Smooth muscle cell (in vitro differentiated cells): Measurements from ENCODE around the gene TEN1. TPM values are rescaled to one million over a fixed set of nuclear protein-coding genes. Genes with fewer than 3 reads are reported as not detected.

ENCODE experiments used
- DNase-seq: peaks from one replicate; lab custom pipeline; 2025; ENCODE audit not compliant: unreplicated experiment; lab: John Stamatoyannopoulos, UW
- H2AFZ ChIP-seq: fragments of 200-600 bp; sonication (generic); 2 replicates; pipeline ENCODE4 v1.6.0; 2016; ENCODE audit warnings: antibody characterized with exemption, low read depth, mild to moderate bottlenecking
- H3F3A ChIP-seq: fragments of 200-600 bp; sonication (generic); 2 replicates; pipeline ENCODE4 v1.6.0; 2017; ENCODE audit warnings: antibody characterized with exemption, low read depth
- H3K27ac ChIP-seq: fragments of 200-600 bp; sonication (generic); 2 replicates; pipeline ENCODE4 v1.5.1; 2016; ENCODE audit warnings: low read depth, mild to moderate bottlenecking
- H3K27me3 ChIP-seq: fragments of 200-600 bp; sonication (generic); 2 replicates; pipeline ENCODE4 v1.6.1; 2016; ENCODE audit warnings: low read depth, mild to moderate bottlenecking
- H3K36me3 ChIP-seq: fragments of 200-600 bp; sonication (generic); 2 replicates; pipeline ENCODE4 v1.5.1; 2016; ENCODE audit warnings: low read depth
- H3K4me1 ChIP-seq: fragments of 200-600 bp; sonication (generic); 2 replicates; pipeline ENCODE4 v1.5.1; 2016; ENCODE audit warnings: low read depth
- H3K4me2 ChIP-seq: fragments of 200-600 bp; sonication (generic); 2 replicates; pipeline ENCODE4 v1.6.0; 2016; ENCODE audit warnings: mild to moderate bottlenecking
- H3K4me3 ChIP-seq: fragments of 200-600 bp; sonication (generic); 2 replicates; pipeline ENCODE4 v1.5.1; 2016; ENCODE audit warnings: mild to moderate bottlenecking
- H3K79me2 ChIP-seq: fragments of 200-600 bp; sonication (generic); 2 replicates; pipeline ENCODE4 v1.6.0; 2016; ENCODE audit warnings: low read depth, mild to moderate bottlenecking
- H3K9ac ChIP-seq: fragments of 200-600 bp; sonication (generic); 2 replicates; pipeline ENCODE4 v1.6.0; 2016; ENCODE audit warnings: low read depth
- H3K9me3 ChIP-seq: fragments of 200-600 bp; sonication (generic); replicated peaks from 2 replicates; pipeline ENCODE4 v1.5.1; 2016; ENCODE audit warnings: low read depth
- H4K20me1 ChIP-seq: fragments of 200-600 bp; sonication (generic); 2 replicates; pipeline ENCODE4 v1.6.0; 2016; ENCODE audit warnings: low read depth
- CTCF ChIP-seq: fragments of 200-600 bp; sonication (generic); IDR thresholded peaks from 2 replicates; pipeline ENCODE4 v1.5.1; 2017; ENCODE audit warnings: borderline replicate concordance, mild to moderate bottlenecking, antibody characterized with exemption; ENCODE audit not compliant: insufficient read depth, poor library complexity, severe bottlenecking
- WGBS: methylation state at CpG from one replicate; pipeline ENCODE4 v1.1.7; 2016; ENCODE audit warnings: low lambda C conversion rate; 5-methylcytosine and 5-hydroxymethylcytosine counted together
- polyA plus RNA-seq: library from polyadenylated mRNA; unstranded; fragments of >200 nt; fragmentation: Nextera tagmentation; extraction: Ambion mirVana; gene quantifications from 2 replicates; pipeline ENCODE4 v1.2.1, GENCODE V29; 2016
- total RNA-seq: library from RNA; depleted of rRNA; stranded (reverse); fragments of >200 nt; gene quantifications from 2 replicates; pipeline ENCODE4 v1.2.3, GENCODE V29; 2014

The TEN1 gene, protein sequence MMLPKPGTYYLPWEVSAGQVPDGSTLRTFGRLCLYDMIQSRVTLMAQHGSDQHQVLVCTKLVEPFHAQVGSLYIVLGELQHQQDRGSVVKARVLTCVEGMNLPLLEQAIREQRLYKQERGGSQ
- total RNA-seq (4.2 and 15.5 TPM in 2 replicates), polyA plus RNA-seq (19.2 and 25.6 TPM in 2 replicates)

DNA sequence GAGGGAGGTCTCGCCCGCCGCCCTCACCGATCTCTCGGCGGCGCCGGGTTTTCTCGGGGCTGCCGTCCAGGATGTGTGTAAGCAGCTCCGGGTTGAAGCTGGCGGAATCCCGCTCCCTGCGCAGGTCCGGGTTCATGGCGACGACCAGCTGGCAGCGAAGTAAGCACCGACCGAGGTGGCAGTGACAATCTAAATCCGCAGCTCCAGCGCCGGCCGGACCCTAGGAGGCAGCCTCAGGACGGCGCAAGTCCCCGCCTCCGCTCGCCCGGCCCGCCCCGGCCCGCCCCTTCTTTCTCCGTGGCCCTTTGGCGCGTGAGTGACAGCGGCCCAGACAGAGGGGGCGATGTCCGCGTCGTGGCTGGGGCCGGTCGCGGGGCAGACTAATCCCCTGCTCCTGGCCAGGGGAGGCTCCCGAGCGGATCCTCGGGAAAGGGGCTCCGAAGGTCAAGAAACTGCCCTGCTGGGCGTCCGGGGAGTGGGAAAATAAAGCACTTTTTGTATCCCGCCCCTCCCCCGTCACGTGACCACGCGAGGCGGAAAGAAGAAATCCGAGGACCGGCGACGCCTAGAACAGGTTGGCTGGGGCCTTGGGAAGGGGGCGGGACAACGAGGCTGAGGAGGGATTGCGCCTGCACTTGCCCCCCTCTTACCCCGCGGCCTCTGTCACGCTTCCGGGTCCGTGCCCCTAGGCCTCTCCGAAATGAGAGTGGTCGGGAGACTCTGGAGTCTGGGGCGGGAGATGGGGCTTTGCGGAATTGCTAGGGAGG, at the start of gene TEN1, which contains the start of gene ACOX1:
Gene TEN1, plus strand, starts transcription at position 303 of the 767 bp plus-strand sequence. CDS start 6,953 bp downstream, outside the sequence.
Gene ACOX1, minus strand, starts transcription at position 229 of the 767 bp plus-strand sequence. Its CDS starts 93 bp downstream, at position 136.
- peak within 1 kb of the TSS; percentile 99 for H3K9ac ChIP-seq
- H3K4me3 ChIP-seq: peak within 1 kb of the TSS; percentile 74
- H3K27ac ChIP-seq: peak within 1 kb of the TSS; percentile 100
- no peaks in the 10 kb centered on the region for H3K9me3 ChIP-seq
- DNase-seq: peak; percentile 99
- H2AFZ ChIP-seq: no peak within 1 kb of the TSS
- no peaks in the 10 kb centered on the region for H3K27me3 ChIP-seq
- H3K4me2 ChIP-seq: peak within 1 kb of the TSS; percentile 85
- peaks cover 32% of the 10 kb centered on the region for H4K20me1 ChIP-seq
- peaks cover 42% of the 10 kb centered on the region for H3K79me2 ChIP-seq
- peaks cover 15% of the 10 kb centered on the region for H3K4me1 ChIP-seq
- no peaks in the 10 kb centered on the region for H3K36me3 ChIP-seq
- peak; percentile 11 for TF ChIP-seq CTCF
- under 1% methylated on average over 60 of the region's 72 CpGs for WGBS
- peaks cover 25% of the 10 kb centered on the region for H3F3A ChIP-seq

DNA sequence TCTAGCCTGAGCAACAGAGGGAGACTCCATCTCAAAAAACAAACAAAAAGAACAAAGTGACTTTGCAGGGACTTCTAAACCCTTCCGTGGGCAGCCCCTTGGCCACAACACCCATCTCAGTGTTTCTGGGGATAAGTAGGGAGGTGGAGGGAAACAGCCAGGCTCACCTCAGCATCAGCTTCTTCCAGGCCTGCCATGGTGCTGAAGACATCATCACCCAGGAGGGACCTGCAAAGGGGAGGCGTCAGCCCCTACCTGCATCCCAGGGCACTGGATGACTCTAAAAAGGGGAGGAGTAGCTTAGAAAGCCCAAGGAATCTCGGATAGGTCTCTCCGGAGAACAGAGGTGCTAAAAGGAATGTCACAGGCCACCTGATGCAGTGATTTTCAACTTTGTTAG, 48.0 kb upstream of the TEN1 start:
- Histone ChIP-seq H3K36me3 (no peaks in the 10 kb centered on the region), H3K9ac (no peak overlapping the region), H4K20me1 (no peaks in the 10 kb centered on the region), H2AFZ (no peak overlapping the region), H3K4me2 (no peak overlapping the region), H3K27me3 (no peaks in the 10 kb centered on the region), H3F3A (no peaks in the 10 kb centered on the region), H3K79me2 (no peaks in the 10 kb centered on the region), H3K4me1 (no peaks in the 10 kb centered on the region), H3K4me3 (no peak overlapping the region), H3K27ac (no peak overlapping the region), H3K9me3 (no peaks in the 10 kb centered on the region)
- WGBS: 86% methylated on average over 4 of the region's 4 CpGs
- no peak for DNase-seq
- TF ChIP-seq CTCF: no peak

DNA sequence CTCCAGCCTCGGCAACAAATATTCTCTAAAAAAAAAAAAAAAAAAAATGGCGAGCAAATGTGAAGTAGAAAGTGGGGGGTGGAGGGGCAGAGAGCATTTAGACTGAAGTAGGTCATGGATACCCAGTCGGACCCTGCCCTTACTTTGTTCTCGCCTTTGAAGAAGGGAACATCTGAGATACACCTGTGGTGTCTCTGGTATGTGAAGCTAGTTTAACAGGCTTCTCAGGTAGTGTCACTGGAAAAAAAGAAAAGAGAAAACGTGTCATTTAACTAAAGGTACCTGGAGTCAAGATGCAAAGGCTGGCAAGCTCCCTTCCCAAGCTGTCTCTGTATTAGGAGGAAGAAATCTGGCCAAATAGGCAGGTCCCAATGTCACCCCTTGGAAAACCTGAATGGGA, 46.2 kb upstream of the TEN1 start:
- Histone ChIP-seq H3F3A (no peaks in the 10 kb centered on the region), H3K4me2 (no peak overlapping the region), H3K9me3 (no peaks in the 10 kb centered on the region), H3K4me1 (no peaks in the 10 kb centered on the region), H3K4me3 (no peak overlapping the region), H3K27ac (no peak overlapping the region), H3K79me2 (no peaks in the 10 kb centered on the region), H3K27me3 (no peaks in the 10 kb centered on the region), H3K9ac (no peak overlapping the region), H4K20me1 (no peaks in the 10 kb centered on the region), H3K36me3 (no peaks in the 10 kb centered on the region), H2AFZ (no peak overlapping the region)
- WGBS: 88% methylated on average over 5 of the region's 5 CpGs
- no peak for TF ChIP-seq CTCF
- no peak for DNase-seq
